Bone marrow (tissue), 2 donors: Measurements from ENCODE around the gene PHACTR1.

ENCODE experiments used
- DNase-seq, 2 donors: peaks; one replicate each; lab custom pipeline; 2025; lab: John Stamatoyannopoulos, UW

Gene PHACTR1

GRCh38 chr6:13074415-13075140, 358.0 kb downstream of the PHACTR1 start:
- DNase-seq = no peak

DNA sequence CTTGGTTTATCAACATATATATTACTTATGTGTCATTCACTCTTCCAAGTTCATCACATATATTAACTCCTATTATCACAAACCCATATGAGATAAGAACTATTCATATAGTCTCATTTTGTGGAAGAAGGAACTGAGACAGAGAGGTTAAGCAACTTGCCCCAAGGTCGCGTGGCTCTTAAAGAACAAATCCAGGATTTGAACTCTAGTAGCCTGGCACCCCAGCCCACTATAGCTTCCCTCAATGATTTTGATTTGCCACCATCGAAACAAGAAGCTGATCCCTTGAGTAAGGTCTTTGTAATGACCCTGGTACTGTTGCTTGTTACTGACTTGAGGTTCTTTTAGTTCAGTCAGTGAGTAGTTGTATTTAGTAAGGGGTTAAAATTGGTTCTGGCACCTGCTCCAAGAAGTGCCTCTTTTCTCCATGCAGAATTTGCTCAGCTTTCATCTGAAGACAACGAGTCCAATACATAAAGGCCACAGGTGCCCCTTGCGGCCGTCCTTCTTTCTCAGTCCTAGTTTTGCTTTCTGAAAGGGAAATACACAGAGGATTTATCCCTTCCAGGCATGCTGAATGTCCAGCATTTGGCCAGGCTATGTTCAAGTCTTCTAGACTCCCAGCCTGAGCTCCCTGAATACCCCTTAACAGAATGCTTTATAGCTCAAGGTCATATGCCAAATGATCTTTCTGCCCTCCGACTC, 358.7 kb downstream of the PHACTR1 start:
- no peak for DNase-seq

DNA sequence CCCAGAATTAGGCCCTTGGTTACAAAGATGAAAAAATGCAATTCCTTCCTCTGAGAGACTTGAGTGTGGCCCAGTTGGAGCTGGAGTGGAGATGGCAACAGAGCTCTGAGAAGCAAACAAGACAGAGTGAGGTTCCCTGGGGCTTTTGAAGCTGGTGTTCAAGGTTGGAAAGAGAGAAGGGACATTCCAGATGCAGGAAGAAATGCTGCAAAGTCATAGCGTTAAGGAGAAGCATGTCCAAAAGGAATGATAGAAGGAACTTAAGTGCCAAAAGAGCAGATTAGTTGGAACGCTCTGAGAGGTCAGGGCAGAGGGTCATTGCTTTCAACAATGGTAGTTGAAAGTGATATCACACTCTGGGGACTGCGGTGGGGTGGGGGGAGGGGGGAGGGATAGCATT, 360.0 kb downstream of the PHACTR1 start:
- no peak for DNase-seq

DNA sequence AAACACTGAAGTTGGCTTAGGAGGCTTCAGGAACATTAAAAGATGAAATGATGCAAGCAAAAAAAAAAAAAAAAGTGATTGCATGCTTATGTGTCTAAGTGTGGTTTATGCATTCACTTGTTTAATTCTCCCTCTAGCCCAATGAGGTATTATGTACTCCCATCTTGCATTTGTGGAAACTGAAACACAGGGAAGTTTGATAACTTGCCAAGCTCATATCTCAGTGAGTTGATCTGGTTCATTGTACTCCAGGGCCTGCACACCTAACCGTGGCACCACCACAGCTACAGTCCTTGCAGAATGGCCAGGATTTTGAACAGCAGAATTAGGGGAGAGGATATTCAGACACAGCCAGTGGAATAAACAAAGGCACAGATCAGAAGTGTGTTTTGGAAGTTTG, 360.6 kb downstream of the PHACTR1 start:
- DNase-seq = no peak

DNA sequence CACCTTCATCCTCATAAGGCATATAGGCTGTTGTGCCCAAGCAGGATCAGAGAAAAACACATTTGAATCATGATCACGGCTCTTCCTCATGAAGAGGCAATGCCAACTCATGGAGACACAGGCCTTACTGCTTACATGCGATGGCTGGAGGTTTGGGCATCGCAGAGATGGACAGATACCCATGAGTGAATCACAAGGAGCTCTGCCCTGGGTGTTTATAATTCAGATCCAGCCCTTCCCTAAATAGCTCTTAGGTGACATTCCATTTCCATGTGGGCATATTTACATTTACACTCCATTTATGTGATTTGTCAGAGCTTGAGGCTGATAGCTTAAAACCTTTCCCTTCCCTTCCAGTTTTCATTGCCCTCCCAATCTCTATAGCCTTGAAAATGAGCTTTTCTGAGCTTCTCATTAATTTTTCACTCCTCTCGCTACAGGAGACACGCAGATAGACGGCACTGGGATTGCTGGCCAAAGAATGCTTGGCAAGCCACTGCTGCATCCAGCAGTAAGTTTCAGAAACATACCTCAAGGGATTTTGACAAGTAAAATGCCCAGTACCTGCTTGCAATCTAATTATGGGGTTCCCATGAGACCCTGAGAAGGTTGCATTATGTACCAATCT, 362.6 kb downstream of the PHACTR1 start:
- no peak for DNase-seq

DNA sequence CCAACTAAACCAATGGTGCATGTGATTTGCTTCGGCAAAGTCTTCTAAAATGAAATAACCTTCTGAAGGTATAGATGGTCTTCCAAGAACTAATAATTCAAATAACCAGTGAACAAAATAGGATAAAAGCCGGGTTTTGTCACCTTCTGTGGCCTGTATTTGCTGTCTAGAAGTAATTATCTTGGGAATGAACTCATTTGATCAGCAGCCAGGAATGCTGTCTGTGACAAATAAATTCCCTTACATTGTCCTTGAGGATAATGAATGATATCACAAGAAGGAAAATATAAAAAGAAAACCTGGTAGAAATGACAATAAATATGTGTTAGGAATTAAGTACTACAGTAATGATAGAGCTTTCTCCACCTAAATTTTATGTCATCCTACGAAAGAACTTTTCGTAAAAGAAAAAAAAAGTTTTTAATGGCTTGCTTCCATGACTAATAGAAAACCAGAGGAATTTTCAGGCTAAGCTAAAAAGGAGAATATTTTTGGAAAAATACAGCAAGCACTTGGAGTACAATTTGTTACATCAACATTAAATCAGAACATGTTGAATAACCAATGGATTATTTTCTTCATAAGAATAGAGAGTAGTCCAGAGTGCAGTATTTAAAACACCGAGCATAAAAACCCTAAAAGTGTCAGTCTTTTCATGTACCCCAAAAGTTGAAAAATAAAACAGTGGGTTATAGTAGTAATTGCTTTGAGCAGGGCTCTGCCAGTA, 364.1 kb downstream of the PHACTR1 start:
- no peak for DNase-seq

DNA sequence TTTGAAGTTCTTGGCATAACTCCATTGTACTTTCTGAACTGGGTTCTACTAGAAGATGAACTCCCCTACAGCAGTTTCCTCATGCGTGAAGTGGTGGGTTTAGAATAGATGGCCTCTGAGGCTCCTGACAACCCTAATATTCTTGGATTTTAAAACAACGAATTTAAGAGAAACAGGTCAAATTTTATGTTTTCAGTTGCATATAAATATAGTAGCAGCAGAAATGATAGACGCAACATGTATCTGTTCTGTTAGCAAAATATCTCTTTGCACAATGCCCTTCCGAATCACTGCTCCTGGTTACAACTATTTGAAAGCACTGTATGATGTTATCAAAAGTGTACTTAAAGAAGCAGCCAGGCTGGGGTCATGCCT, 364.6 kb downstream of the PHACTR1 start:
- DNase-seq = no peak

DNA sequence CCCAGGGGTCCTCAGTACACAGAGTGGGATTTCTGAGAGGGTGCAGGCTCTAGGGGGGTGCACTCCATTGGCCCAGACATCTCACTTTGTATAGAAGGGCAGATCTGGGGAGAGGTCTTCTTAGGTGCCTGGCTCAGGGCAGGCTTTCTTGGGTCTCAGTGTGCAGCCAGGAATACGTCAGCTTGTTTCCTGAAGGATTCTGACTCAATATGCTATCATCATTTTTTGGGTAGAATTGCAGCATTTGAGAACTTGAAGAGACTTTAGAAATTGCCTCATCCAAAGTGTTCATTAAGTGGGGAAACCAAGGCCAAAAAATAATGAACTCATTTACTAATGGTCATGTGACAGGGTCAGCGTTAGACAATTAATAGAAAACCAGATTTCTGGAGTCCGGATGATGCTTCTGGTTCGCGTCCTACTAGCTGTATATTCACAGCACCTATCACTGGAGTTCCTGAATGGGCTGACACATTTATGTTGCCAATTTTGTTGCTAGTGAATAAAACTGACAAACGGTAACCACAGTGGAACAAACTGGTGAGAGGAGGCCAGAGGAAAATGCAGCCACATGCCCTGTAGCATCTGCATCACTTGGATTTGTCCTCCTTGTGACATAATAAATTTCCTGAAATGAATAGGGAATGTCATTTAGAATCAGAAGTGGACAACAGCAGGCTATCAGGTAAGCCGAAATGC, 372.9 kb downstream of the PHACTR1 start:
- no peak for DNase-seq

GRCh38 chr6:13091192-13091591, 374.6 kb downstream of the PHACTR1 start:
- no peak for DNase-seq

DNA sequence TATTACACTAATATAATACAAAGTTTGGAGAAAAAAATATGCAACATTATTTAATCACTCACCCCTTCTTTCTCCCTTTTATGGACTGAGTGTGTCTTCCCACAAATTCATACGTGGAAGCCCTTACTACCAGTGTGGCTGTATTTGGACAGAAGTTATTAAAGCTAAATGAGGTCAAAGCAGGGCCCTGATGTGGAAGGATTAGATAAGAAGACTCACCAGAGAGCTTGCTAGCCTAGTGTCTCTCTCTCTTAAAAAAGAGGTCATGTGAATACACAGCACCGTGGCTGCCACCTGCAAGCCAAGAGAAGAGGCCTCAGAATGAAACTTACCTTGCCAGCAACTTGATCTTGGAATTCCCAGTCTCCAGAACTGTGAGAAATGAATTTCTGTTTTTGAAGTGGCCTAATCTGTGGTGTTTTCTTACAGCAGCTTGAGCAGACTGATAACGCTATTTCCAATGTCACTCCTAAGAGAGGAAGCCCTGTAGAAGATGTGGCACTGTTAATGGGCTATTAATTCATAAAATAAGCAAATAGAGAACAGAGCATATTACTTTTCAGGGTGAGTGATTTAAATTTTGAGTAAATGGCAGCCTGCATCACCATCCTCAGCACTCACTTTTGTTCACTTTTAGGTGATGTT, 378.3 kb downstream of the PHACTR1 start:
- DNase-seq = no peak

- DNase-seq = no peak
Measured at GRCh38 chr6:13096084-13096483, 379.5 kb downstream of the PHACTR1 start.

DNA sequence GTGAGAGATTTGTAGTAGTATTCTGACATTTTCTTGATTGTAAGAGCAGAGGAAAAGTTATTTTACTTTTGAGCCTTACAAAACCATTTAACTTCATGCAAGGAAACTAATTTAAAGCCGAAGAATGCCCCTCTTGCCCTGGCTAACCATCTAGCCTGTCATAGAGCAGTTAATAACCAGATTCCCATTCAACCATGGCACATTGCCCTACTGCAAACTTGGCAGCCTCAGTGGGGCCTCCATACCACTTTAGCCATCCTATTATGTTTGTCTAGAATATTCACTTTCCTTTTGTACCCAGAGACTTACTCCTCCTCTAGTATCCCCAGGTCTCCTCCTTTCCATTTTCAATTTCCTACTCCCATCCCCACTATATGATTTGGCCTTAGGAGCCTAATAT, 380.9 kb downstream of the PHACTR1 start:
- DNase-seq = no peak

DNA sequence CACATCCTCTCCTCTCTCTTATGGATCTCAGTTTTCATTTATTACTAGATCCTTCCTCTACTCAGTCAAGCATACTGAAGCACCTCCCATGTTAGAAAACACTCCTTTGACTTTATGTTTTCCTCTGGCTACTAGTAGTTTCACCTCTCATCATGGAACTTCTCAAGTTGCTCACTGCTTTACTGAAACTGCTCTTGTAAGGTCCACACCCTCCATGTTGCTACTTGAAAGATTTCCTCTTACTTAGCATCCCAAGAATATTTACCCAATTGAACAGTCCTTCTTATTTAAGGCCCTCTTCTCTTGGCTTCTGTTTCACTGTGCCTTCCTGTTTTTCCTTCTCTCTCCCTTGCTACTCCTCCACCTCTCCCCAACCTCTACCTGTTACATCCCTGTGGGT, 381.4 kb downstream of the PHACTR1 start:
- DNase-seq = no peak

- DNase-seq = no peak
Measured at GRCh38 chr6:13098793-13099570, 382.4 kb downstream of the PHACTR1 start.

DNA sequence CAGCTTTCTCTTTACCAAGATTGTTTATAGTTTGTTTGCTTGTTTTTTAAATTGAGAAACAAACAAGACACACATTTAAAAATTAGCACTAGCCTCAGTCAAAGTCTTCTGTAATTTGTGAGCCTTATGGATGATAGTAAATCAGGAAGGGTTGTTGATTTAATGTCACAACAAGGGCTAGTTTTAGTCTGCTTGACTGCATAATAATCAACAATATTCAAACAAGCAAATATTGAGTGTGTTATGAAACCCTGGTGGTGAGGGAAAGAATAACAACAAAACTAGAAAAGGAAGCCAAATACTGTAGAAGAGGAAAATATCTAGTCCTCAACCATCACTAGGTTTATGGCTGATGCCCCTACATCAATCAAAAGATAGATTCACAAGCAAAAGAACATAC, 383.2 kb downstream of the PHACTR1 start:
- DNase-seq = no peak

GRCh38 chr6:13101409-13101808, 384.8 kb downstream of the PHACTR1 start:
- DNase-seq = no peak

DNA sequence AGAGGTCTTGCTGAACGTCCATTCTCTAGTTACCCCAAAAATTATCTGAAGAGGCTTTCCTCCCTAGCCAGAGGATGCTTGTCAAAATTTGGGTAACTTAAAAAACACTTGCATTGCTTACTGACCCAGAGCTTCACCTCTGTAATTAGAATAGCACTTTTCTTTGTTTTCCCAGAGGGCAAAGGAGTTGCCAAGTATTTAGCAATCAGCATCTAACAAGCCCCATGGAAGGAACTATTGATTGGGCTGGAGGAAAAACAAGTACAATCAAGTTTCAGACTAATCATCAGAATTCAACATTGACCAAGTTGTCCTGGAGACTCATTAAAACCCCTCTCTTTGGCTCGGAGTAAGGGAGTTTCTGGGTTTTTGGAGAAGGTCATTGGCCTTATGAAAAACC, 385.4 kb downstream of the PHACTR1 start:
- no peak for DNase-seq

- no peak for DNase-seq
Measured at GRCh38 chr6:13103169-13103568, 386.6 kb downstream of the PHACTR1 start.

DNA sequence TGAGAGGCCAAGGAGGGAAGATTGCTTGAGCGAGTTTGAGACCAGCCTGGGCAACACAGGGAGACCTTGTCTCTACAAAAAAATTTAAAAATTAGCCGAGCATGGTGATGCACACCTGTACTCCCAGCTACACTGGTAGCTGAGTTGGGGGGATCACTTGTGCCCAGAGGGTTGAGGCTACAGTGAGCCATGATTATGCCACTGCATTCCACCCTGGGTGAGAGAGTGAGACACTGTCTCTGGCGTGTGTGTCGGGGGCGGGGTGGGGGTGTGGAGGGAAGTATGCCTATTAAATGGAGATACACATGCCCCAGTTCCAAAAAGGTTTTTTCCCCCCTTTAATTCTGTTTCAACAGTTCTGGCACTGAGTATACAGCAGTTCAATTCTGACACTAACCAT, 388.6 kb downstream of the PHACTR1 start:
- no peak for DNase-seq

DNA sequence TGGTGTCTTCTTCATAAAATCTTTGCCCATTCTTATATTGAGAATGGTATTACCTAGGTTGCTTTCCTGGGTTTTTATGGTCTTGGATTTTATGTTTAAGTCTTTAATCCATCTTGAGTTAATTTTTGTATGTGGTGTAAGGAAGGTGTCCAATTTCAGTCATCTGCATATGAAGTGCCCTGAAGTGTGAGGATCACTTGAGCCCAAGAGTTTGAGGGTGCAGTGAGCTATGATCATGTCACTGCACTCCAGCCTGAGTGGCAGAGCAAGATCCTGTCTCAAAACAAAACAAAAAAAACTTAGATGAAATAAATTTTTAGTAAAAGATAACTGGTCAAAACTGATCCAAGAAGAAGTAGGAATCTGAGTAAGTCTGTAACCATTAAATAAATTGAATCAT, 396.4 kb downstream of the PHACTR1 start:
- no peak for DNase-seq

GRCh38 chr6:13113376-13113775, 396.8 kb downstream of the PHACTR1 start:
- DNase-seq = no peak
